GM12864 (cell line): ENCODE measurements around the gene AK8.

Experiments
- DNase-seq: peaks from one replicate; pipeline ENCODE4 v3.0.0-alpha.2; 2011; ENCODE audit warnings: low read depth
- H3K4me3 ChIP-seq: 2 replicates; pipeline ENCODE4 v1.5.1; 2011; ENCODE audit warnings: mild to moderate bottlenecking, low read depth, low read length, control low read depth
- TF ChIP-seq, protein P1 (sequence below): IDR thresholded peaks from 2 replicates; pipeline ENCODE4 v1.5.1; 2011; ENCODE audit warnings: low read depth, mild to moderate bottlenecking, moderate library complexity, low read length, control low read depth, inconsistent platforms; ENCODE audit errors: missing control alignments

The AK8 gene

DNA sequence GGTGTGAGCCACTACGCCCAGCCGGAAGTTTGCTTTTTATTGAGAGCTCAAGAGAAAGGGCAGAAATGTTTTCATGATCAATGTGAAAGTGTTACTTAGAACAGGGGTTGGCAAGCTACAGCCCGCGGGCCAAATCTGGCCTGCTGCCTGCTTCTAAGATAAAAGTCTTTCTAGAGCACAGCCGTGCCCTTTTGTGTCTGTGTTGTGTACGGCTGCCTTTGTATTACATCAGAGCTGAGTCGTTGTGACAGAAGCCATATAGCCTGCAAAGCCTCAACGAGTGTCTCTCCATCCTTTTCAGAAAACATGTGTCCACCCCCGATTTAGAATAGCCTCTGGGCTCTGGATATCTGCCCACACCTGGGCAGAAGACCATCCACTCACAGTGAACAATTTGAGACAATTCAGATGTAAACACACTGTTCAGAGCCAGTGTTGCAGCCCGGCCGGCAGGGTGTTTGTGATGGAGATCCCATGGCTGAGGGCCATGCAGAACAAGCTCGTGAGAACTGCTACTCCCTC, 28.8 kb downstream of the AK8 start:
- DNase-seq: no peak
- TF ChIP-seq, protein P1, sequence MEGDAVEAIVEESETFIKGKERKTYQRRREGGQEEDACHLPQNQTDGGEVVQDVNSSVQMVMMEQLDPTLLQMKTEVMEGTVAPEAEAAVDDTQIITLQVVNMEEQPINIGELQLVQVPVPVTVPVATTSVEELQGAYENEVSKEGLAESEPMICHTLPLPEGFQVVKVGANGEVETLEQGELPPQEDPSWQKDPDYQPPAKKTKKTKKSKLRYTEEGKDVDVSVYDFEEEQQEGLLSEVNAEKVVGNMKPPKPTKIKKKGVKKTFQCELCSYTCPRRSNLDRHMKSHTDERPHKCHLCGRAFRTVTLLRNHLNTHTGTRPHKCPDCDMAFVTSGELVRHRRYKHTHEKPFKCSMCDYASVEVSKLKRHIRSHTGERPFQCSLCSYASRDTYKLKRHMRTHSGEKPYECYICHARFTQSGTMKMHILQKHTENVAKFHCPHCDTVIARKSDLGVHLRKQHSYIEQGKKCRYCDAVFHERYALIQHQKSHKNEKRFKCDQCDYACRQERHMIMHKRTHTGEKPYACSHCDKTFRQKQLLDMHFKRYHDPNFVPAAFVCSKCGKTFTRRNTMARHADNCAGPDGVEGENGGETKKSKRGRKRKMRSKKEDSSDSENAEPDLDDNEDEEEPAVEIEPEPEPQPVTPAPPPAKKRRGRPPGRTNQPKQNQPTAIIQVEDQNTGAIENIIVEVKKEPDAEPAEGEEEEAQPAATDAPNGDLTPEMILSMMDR: no peak
- H3K4me3 ChIP-seq: no peak overlapping the region; the same call in 1 of the 2 replicates

GRCh38 chr9:132846918-132847515, 31.1 kb downstream of the AK8 start:
- TF ChIP-seq, protein P1: no peak
- no peak overlapping the region for H3K4me3 ChIP-seq
- DNase-seq: no peak

DNA sequence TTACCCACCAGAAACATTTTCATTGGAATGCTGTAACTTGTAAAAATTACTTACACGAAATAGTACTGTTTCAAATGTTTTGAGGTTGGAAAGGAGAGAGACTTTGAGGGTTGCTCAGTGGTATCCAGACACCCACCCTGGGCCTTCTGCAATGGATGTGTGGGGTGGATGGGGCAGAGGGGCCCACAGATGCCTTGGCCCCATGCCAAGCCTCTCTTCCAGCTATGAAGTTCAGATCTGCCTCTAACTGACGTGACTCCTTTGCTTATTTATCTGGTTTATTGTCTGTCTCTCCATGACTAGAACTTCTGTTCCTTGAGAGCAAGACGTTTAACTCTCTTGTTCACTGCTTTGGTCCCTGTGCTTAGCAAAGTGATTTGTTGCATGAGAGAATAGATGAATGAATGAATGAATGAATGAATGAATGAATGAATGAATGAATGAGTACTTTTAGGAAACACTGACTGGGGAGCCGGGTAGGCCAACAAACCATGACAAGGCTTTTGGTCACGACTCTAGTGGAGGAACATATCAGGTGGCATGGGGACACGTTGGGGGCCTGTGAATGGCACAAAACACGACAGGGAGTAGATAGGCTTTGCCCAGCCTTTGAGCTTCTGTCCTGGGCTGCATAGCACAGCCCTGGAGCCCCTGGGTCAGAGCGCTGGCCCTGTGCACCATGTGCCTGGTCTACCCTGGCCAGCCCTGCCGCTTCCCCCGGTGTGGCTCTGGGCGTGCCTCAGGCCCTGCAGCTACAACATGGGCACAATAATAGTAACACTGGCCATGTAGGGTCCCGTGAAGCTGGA, 31.8 kb downstream of the AK8 start:
- H3K4me3 ChIP-seq: no peak overlapping the region
- TF ChIP-seq, protein P1: no peak
- no peak for DNase-seq

GRCh38 chr9:132842124-132843044, 35.7 kb downstream of the AK8 start:
- no peak overlapping the region for H3K4me3 ChIP-seq
- no peak for DNase-seq
- TF ChIP-seq, protein P1: no peak

DNA sequence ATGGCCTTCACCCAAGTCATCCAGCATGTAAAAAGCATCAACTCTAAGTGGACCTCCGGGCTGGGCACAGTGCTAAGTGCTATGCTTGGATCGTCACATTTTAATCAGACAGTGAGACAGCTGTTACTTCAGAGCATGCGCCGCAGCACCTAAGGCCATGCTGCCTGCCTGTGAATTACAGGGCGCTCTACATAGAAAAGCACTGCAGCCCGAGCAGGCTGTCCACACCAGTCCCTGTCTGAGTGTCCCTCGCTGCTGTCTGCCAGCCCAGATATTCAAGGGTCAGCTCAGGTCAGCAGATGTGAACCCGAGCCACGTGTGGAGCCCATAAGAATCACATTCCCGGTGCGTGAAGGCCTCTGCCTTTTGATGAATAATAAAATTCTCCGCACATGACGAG, 37.1 kb downstream of the AK8 start:
- H3K4me3 ChIP-seq: no peak overlapping the region
- TF ChIP-seq, protein P1: no peak
- no peak for DNase-seq

GRCh38 chr9:132838291-132838690, 39.8 kb downstream of the AK8 start:
- no peak for DNase-seq
- TF ChIP-seq, protein P1: no peak
- no peak overlapping the region for H3K4me3 ChIP-seq
